GM18868 (cell line): ENCODE data around the gene TEX26.

ENCODE experiments used
- ATAC-seq: cut with Tn5 transposase; IDR thresholded peaks from one replicate; pipeline ENCODE4 v1.9.1; 2021; ENCODE audit warnings: mild to moderate bottlenecking, moderate library complexity; ENCODE audit not compliant: unreplicated experiment

TEX26 gene

GRCh38 chr13:30932481-30933353, at the start of gene TEX26:
Gene TEX26 (plus strand): TSS chr13:30932656. CDS start chr13:30932716, 60 bp downstream.
- ATAC-seq: no peak

GRCh38 chr13:30882996-30883766, 49.3 kb upstream of the TEX26 start:
- no peak for ATAC-seq

GRCh38 chr13:30884543-30884942, 47.9 kb upstream of the TEX26 start:
- no peak for ATAC-seq

- ATAC-seq: no peak
These were observed 43.2 kb upstream of the TEX26 start for GRCh38 chr13:30889196-30889690.

GRCh38 chr13:30892966-30893365, 39.5 kb upstream of the TEX26 start:
- ATAC-seq: no peak

- no peak for ATAC-seq
These were observed 36.7 kb upstream of the TEX26 start for GRCh38 chr13:30895773-30896172.

GRCh38 chr13:30898070-30898469, 34.4 kb upstream of the TEX26 start:
- ATAC-seq: no peak

- ATAC-seq: no peak
These were observed 33.7 kb upstream of the TEX26 start for GRCh38 chr13:30898678-30899241.

- ATAC-seq: no peak
These were observed 32.0 kb upstream of the TEX26 start for GRCh38 chr13:30900436-30900835.

- ATAC-seq: no peak
These were observed 31.3 kb upstream of the TEX26 start for GRCh38 chr13:30900952-30901749.

GRCh38 chr13:30904043-30904442, 28.4 kb upstream of the TEX26 start:
- no peak for ATAC-seq

GRCh38 chr13:30905932-30906383, 26.5 kb upstream of the TEX26 start, which contains the start of gene MEDAG:
Gene MEDAG (plus strand): TSS chr13:30906271. CDS start chr13:30906516, 245 bp downstream.
- no peak for ATAC-seq

- ATAC-seq: no peak
These were observed 25.9 kb upstream of the TEX26 start for GRCh38 chr13:30906411-30907051.

GRCh38 chr13:30907121-30907861, 25.2 kb upstream of the TEX26 start:
- ATAC-seq: no peak

- no peak for ATAC-seq
These were observed 24.0 kb upstream of the TEX26 start for GRCh38 chr13:30908416-30908980.

- no peak for ATAC-seq
These were observed 21.8 kb upstream of the TEX26 start for GRCh38 chr13:30910676-30911075.

- ATAC-seq: no peak
These were observed 16.5 kb upstream of the TEX26 start for GRCh38 chr13:30915691-30916541.

- ATAC-seq: no peak
These were observed 15.5 kb upstream of the TEX26 start for GRCh38 chr13:30916991-30917390.
